Measurements from ENCODE around the gene PHEX.

PHEX gene

DNA sequence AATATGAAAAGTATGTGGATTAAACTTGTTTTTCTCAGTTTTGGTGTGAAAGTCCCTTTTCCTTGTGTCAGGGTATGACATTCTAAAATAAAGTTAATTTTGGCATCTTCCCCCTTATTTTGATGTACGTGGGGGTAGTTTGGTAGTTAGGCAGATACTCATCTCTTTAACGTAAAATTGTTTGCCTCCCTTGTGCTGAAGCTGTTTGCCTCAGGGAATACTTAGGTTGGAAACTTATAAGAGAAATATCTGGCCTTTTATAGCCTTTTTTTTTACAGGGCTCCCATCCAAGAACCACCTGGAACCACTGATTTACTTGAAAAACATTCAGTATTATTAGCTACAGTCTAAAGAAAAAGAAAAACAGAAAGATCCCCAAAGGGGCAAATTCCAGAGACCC is 85.5 kb downstream of the PHEX start:
- H3K27ac ChIP-seq (ENCODE audit: low read depth, low read length) = no peak overlapping the region
- no peaks in the 10 kb centered on the region for H3K4me1 ChIP-seq (ENCODE audit: control insufficient read depth, low read length)
- H3K4me2 ChIP-seq (ENCODE audit: low read length) = no peak overlapping the region
- TF ChIP-seq EZH2phosphoT487 (IDR thresholded peaks at IDR 0.05; ENCODE audit: borderline replicate concordance, low read length) = no peak
- no peak for TF ChIP-seq CTCF (IDR thresholded peaks at IDR 0.05; ENCODE audit: low read depth, low read length, poor library complexity, severe bottlenecking)
- H3K79me2 ChIP-seq (ENCODE audit: control insufficient read depth, low read length) = no peaks in the 10 kb centered on the region
- H3K27me3 ChIP-seq (ENCODE audit: control insufficient read depth, low read length) = no peaks in the 10 kb centered on the region
- H3K9me3 ChIP-seq (ENCODE audit: control insufficient read depth, insufficient read depth, low read length) = no peaks in the 10 kb centered on the region
- no peaks in the 10 kb centered on the region for H3F3A ChIP-seq (ENCODE audit: control insufficient read depth, insufficient read depth)
- H3K36me3 ChIP-seq (ENCODE audit: control insufficient read depth, low read length) = no peaks in the 10 kb centered on the region
- no peaks in the 10 kb centered on the region for H3K9me2 ChIP-seq (replicated peaks; ENCODE audit: control insufficient read depth, low read length)
- no peak overlapping the region for H3K4me3 ChIP-seq (ENCODE audit: low read length)
- H4K20me1 ChIP-seq (ENCODE audit: control insufficient read depth, insufficient read depth, low read depth, low read length) = no peaks in the 10 kb centered on the region

DNA sequence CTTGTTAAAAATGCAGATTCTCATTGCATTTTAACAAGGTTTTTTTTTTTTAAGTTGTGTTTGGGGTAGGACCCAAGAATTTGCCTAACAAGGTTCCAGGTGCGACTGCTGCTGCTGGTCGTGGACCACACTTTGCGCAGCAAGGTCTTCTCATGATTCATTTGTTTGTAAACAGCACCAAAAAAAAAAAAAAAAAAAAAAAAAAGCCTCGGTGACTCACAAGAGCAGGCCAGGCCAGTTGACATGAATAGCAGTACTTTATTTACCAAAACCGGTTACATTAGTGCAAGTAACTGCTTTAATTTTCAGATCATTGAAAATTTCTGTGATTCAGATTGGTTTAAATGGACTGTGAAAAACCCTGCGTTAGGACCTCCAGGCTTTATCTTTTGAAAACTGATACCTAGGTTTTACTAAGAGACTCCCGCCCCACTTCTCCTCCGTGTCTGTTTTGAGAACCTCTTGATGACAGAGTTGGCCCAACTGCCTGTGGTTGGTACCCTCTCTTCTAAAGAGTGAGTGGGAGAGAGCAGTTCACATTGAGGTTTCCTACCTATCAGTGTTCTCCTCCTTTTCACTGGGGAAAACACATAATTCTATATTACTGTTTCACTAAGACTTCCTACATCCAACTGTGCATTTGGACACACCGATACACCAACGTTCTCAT is 86.2 kb downstream of the PHEX start:
- no peaks in the 10 kb centered on the region for H3K9me2 ChIP-seq (replicated peaks; ENCODE audit: control insufficient read depth, low read length)
- TF ChIP-seq CTCF (IDR thresholded peaks at IDR 0.05; ENCODE audit: low read depth, low read length, poor library complexity, severe bottlenecking) (no peak), EZH2phosphoT487 (IDR thresholded peaks at IDR 0.05; ENCODE audit: borderline replicate concordance, low read length) (no peak)
- no peaks in the 10 kb centered on the region for H3K79me2 ChIP-seq (ENCODE audit: control insufficient read depth, low read length)
- H3K9me3 ChIP-seq (ENCODE audit: control insufficient read depth, insufficient read depth, low read length) = no peaks in the 10 kb centered on the region
- H3K4me2 ChIP-seq (ENCODE audit: low read length) = no peak overlapping the region
- no peak overlapping the region for H3K4me3 ChIP-seq (ENCODE audit: low read length)
- no peaks in the 10 kb centered on the region for H3K27me3 ChIP-seq (ENCODE audit: control insufficient read depth, low read length)
- no peaks in the 10 kb centered on the region for H3F3A ChIP-seq (ENCODE audit: control insufficient read depth, insufficient read depth)
- no peaks in the 10 kb centered on the region for H3K36me3 ChIP-seq (ENCODE audit: control insufficient read depth, low read length)
- no peak overlapping the region for H3K27ac ChIP-seq (ENCODE audit: low read depth, low read length)
- H4K20me1 ChIP-seq (ENCODE audit: control insufficient read depth, insufficient read depth, low read depth, low read length) = no peaks in the 10 kb centered on the region
- H3K4me1 ChIP-seq (ENCODE audit: control insufficient read depth, low read length) = no peaks in the 10 kb centered on the region

DNA sequence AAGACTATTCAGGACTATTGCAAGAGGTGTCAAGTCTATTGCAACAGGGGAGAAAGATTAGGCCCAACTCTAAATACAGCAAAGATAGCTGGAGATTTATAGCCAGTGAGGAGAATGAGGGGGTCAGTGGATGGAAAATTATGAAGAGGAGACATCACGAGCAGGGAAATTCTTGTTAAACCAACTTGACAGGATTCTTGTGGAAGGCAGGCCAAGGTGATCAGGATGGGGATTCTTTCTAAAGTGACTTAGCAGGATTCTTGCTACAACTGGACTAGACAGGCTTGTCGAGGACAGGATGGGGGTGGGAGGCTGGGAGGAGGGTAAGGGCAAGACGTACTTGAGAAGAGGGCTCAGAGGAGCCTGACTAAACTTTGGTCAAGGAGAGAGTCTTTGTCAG is 89.0 kb downstream of the PHEX start:
- no peaks in the 10 kb centered on the region for H3K27me3 ChIP-seq (ENCODE audit: control insufficient read depth, low read length)
- no peaks in the 10 kb centered on the region for H3K79me2 ChIP-seq (ENCODE audit: control insufficient read depth, low read length)
- TF ChIP-seq CTCF (IDR thresholded peaks at IDR 0.05; ENCODE audit: low read depth, low read length, poor library complexity, severe bottlenecking) (no peak), EZH2phosphoT487 (IDR thresholded peaks at IDR 0.05; ENCODE audit: borderline replicate concordance, low read length) (no peak)
- no peak overlapping the region for H3K4me2 ChIP-seq (ENCODE audit: low read length)
- no peak overlapping the region for H3K27ac ChIP-seq (ENCODE audit: low read depth, low read length)
- no peaks in the 10 kb centered on the region for H3F3A ChIP-seq (ENCODE audit: control insufficient read depth, insufficient read depth)
- no peaks in the 10 kb centered on the region for H3K9me2 ChIP-seq (replicated peaks; ENCODE audit: control insufficient read depth, low read length)
- no peaks in the 10 kb centered on the region for H4K20me1 ChIP-seq (ENCODE audit: control insufficient read depth, insufficient read depth, low read depth, low read length)
- no peaks in the 10 kb centered on the region for H3K4me1 ChIP-seq (ENCODE audit: control insufficient read depth, low read length)
- H3K9me3 ChIP-seq (ENCODE audit: control insufficient read depth, insufficient read depth, low read length) = no peaks in the 10 kb centered on the region
- H3K36me3 ChIP-seq (ENCODE audit: control insufficient read depth, low read length) = no peaks in the 10 kb centered on the region
- H3K4me3 ChIP-seq (ENCODE audit: low read length) = no peak overlapping the region
